ENCODE results near the gene SLU7. TPM values are rescaled to one million over a fixed set of nuclear protein-coding genes. Genes with fewer than 3 reads are reported as not detected.

SLU7 gene
- total RNA-seq, 2 donors from 2014 or later: 33.2 to 53.7 TPM

- Mint-ChIP-seq H3K36me3 (ENCODE audit: low read depth) (no peaks in the 10 kb centered on the region), H3K27ac (no peak overlapping the region), H3K27me3 (peaks cover 51% of the 10 kb centered on the region), H3K4me1 (peaks cover 3% of the 10 kb centered on the region), H3K9me3 (no peaks in the 10 kb centered on the region), H3K4me3 (no peak overlapping the region)
- no peak for ATAC-seq (replicated peaks)
Observed at GRCh38 chr5:160375701-160376100, 43.2 kb downstream of the SLU7 start.

DNA sequence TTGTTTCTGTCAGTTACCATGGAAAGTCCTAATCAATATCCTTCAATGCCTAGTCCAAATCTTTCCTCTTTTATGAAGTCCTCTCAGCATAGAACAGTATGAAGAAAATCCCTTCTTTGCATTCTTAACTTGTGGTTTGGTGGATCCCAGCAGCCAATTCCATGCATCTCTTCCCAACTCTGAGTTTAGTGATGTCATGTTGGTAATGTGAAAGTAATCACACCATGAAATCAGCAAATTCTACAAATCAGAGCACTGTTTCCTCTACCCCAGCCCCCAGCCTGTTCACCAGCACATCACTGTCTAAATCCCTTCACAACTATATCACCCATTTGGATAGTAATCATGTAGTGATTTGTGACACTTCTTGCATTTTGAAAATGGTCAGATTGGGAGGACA is 43.7 kb downstream of the SLU7 start:
- no peak for ATAC-seq (replicated peaks)
- no peaks in the 10 kb centered on the region for H3K9me3 Mint-ChIP-seq
- H3K4me3 Mint-ChIP-seq: no peak overlapping the region
- peaks cover 3% of the 10 kb centered on the region for H3K4me1 Mint-ChIP-seq
- no peaks in the 10 kb centered on the region for H3K36me3 Mint-ChIP-seq (ENCODE audit: low read depth)
- H3K27ac Mint-ChIP-seq: no peak overlapping the region
- peaks cover 54% of the 10 kb centered on the region for H3K27me3 Mint-ChIP-seq

GRCh38 chr5:160371294-160371693 is 47.6 kb downstream of the SLU7 start:
- H3K4me3 Mint-ChIP-seq: peak overlapping the region; percentile 52
- H3K36me3 Mint-ChIP-seq (ENCODE audit: low read depth): no peaks in the 10 kb centered on the region
- H3K9me3 Mint-ChIP-seq: no peaks in the 10 kb centered on the region
- ATAC-seq (replicated peaks): no peak
- H3K27me3 Mint-ChIP-seq: peaks cover 68% of the 10 kb centered on the region
- H3K27ac Mint-ChIP-seq: no peak overlapping the region
- H3K4me1 Mint-ChIP-seq: peaks cover 12% of the 10 kb centered on the region

GRCh38 chr5:160370713-160371034 is 48.2 kb downstream of the SLU7 start:
- H3K36me3 Mint-ChIP-seq (ENCODE audit: low read depth): no peaks in the 10 kb centered on the region
- H3K27me3 Mint-ChIP-seq: peaks cover 70% of the 10 kb centered on the region
- H3K9me3 Mint-ChIP-seq: no peaks in the 10 kb centered on the region
- H3K4me3 Mint-ChIP-seq: peak overlapping the region; percentile 52
- H3K27ac Mint-ChIP-seq: no peak overlapping the region
- no peak for ATAC-seq (replicated peaks)
- H3K4me1 Mint-ChIP-seq: peaks cover 12% of the 10 kb centered on the region

GRCh38 chr5:160369990-160370712 is 48.7 kb downstream of the SLU7 start, which contains the start of gene C1QTNF2:
TSS of gene C1QTNF2 (minus strand) at chr5:160370626. CDS start at chr5:160355011, 15,615 bp downstream.
- H3K27ac Mint-ChIP-seq: no peak within 1 kb of the TSS
- peaks cover 70% of the 10 kb centered on the region for H3K27me3 Mint-ChIP-seq
- no peaks in the 10 kb centered on the region for H3K36me3 Mint-ChIP-seq (ENCODE audit: low read depth)
- H3K4me3 Mint-ChIP-seq: peak within 1 kb of the TSS; percentile 52
- H3K9me3 Mint-ChIP-seq: no peaks in the 10 kb centered on the region
- peak; percentile 29 for ATAC-seq (replicated peaks)
- H3K4me1 Mint-ChIP-seq: peaks cover 12% of the 10 kb centered on the region

DNA sequence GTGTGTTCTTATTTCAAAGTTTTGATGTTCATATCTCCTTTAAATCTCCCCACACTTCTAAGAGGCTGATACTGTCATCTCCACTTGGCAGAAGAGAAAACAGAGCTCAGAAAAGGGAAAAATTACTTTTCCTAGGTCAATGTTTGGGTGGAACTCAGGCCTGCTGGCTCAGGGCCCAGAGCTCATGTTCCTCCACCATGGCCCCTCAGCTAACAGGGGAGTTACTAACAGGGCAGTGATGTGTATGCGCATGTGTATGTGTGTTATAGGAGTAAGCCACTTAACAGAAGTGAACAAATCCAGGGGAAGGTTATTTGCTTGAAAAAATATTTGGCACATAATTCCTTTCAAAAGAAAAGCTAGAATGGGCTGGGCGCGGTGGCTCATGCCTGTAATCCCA is 51.0 kb downstream of the SLU7 start:
- H3K27me3 Mint-ChIP-seq: peaks cover 59% of the 10 kb centered on the region
- no peaks in the 10 kb centered on the region for H3K9me3 Mint-ChIP-seq
- no peak overlapping the region for H3K4me3 Mint-ChIP-seq
- H3K36me3 Mint-ChIP-seq (ENCODE audit: low read depth): no peaks in the 10 kb centered on the region
- H3K27ac Mint-ChIP-seq: no peak overlapping the region
- peaks cover 12% of the 10 kb centered on the region for H3K4me1 Mint-ChIP-seq
- no peak for ATAC-seq (replicated peaks)

DNA sequence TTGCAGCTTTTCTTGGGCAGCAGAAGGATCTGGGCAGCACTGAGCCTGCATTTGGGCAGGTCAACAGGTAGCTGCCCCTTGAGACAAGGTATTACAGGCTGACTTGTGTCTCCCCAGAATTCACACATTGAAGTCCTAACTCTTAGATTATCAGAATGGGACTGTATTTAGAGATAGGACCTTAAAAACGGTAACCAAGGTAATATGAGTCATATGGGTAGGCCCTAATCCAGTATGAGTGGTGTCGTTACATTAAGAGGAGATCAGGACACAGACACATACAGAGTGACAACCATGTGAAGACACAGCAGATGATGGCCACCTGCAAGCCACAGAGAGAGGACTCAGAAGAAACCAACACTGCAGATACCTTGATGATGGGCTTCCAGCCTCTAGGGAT is 51.6 kb downstream of the SLU7 start:
- Mint-ChIP-seq H3K27me3 (peaks cover 55% of the 10 kb centered on the region), H3K9me3 (no peaks in the 10 kb centered on the region), H3K36me3 (ENCODE audit: low read depth) (no peaks in the 10 kb centered on the region), H3K27ac (no peak overlapping the region), H3K4me3 (no peak overlapping the region), H3K4me1 (peaks cover 12% of the 10 kb centered on the region)
- ATAC-seq (replicated peaks): no peak

DNA sequence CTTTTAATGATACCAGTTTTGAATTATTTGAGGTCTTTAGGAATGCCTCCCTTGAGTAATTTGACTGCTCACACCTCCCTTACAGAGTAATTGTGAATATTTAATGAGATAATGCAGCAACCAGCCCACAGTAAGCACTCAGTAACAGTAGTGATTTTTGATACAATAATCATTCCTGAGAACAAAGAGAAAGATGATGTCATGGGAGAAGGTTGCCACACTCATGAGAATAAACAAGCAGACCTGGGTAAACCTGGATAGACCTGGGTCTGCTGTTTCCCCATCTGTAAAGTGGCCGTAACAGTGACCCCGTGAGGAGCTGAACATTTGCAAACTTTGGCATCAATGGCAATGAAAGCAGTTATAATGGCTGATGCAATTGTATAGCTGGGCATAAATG is 52.7 kb downstream of the SLU7 start:
- no peaks in the 10 kb centered on the region for H3K36me3 Mint-ChIP-seq (ENCODE audit: low read depth)
- no peak for ATAC-seq (replicated peaks)
- peaks cover 12% of the 10 kb centered on the region for H3K4me1 Mint-ChIP-seq
- no peak overlapping the region for H3K27ac Mint-ChIP-seq
- H3K27me3 Mint-ChIP-seq: peaks cover 56% of the 10 kb centered on the region
- no peak overlapping the region for H3K4me3 Mint-ChIP-seq
- H3K9me3 Mint-ChIP-seq: no peaks in the 10 kb centered on the region

GRCh38 chr5:160363660-160364395 is 55.1 kb downstream of the SLU7 start:
- ATAC-seq (replicated peaks): no peak
- Mint-ChIP-seq H3K4me3 (no peak overlapping the region), H3K27ac (no peak overlapping the region), H3K4me1 (no peaks in the 10 kb centered on the region), H3K27me3 (peaks cover 43% of the 10 kb centered on the region), H3K9me3 (no peaks in the 10 kb centered on the region), H3K36me3 (ENCODE audit: low read depth) (no peaks in the 10 kb centered on the region)

DNA sequence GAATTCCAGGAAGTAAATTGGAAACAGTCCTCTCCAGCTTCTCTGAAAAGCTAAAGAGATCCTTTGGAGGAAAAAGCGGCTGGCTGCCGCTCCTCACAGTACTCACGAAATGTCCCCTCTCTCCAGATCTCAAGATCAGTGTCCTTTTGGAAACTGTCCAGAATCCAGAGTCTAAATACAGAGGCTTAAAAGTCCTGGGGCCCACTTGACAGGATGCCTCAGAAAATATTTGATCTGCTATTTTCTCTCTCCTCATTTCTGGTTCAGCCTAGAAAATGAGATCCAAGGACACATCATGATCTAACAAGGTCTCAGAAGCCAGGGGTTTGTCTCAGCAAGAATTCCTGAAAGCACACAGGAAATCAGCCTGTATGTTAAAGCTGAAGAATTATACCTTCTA is 55.7 kb downstream of the SLU7 start:
- Mint-ChIP-seq H3K9me3 (no peaks in the 10 kb centered on the region), H3K27ac (no peak overlapping the region), H3K4me1 (no peaks in the 10 kb centered on the region), H3K27me3 (peaks cover 38% of the 10 kb centered on the region), H3K4me3 (no peak overlapping the region), H3K36me3 (ENCODE audit: low read depth) (no peaks in the 10 kb centered on the region)
- ATAC-seq (replicated peaks): no peak

- no peaks in the 10 kb centered on the region for H3K4me1 Mint-ChIP-seq
- no peak for ATAC-seq (replicated peaks)
- no peaks in the 10 kb centered on the region for H3K9me3 Mint-ChIP-seq
- no peak overlapping the region for H3K27ac Mint-ChIP-seq
- no peaks in the 10 kb centered on the region for H3K36me3 Mint-ChIP-seq (ENCODE audit: low read depth)
- H3K27me3 Mint-ChIP-seq: peaks cover 27% of the 10 kb centered on the region
- no peak overlapping the region for H3K4me3 Mint-ChIP-seq
Observed at GRCh38 chr5:160361624-160362228, 57.2 kb downstream of the SLU7 start.

DNA sequence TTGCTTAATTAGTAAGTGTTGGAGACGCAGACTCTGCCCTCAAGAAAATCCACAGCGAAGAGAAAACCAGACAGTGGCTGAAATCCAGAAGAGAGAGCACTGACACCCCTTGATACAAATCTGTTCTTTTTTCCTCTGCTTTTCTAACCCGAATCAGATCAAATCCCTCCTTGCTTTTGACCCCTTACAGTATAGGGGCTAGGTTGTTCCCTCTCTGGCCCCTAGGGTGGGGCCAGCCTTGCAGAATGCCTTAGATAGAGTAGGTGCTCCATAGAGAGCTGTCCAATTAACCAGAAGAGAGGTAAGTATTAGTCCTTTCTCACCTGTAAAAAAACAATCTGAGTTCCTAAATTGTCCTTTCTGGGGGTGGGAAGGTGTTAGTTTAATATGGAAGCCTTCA is 58.6 kb downstream of the SLU7 start:
- Mint-ChIP-seq H3K4me1 (no peaks in the 10 kb centered on the region), H3K9me3 (no peaks in the 10 kb centered on the region), H3K4me3 (no peak overlapping the region), H3K27me3 (peaks cover 23% of the 10 kb centered on the region), H3K36me3 (ENCODE audit: low read depth) (no peaks in the 10 kb centered on the region), H3K27ac (no peak overlapping the region)
- no peak for ATAC-seq (replicated peaks)

GRCh38 chr5:160359816-160360215 is 59.1 kb downstream of the SLU7 start:
- Mint-ChIP-seq H3K27me3 (peaks cover 19% of the 10 kb centered on the region), H3K27ac (no peak overlapping the region), H3K9me3 (no peaks in the 10 kb centered on the region), H3K36me3 (ENCODE audit: low read depth) (no peaks in the 10 kb centered on the region), H3K4me3 (no peak overlapping the region), H3K4me1 (no peaks in the 10 kb centered on the region)
- no peak for ATAC-seq (replicated peaks)

DNA sequence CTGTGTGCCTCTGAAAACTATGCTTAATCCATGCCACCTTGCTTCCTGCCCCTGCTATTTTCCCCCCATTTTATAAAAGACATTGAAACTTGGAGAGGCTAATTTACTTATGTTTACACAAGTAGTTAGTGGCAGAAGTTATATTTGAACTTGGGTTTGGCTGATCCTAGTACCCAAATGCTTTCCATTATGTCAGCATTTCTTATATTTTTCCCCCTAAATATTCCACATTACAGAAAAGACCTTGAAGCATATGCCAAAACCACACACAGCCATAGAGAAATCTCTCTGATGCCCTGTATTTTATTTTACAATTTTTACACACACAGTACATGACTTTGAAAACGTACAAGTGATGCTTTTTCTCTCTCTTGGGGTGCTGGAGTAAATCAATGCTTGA is 59.6 kb downstream of the SLU7 start:
- no peak overlapping the region for H3K4me3 Mint-ChIP-seq
- no peak for ATAC-seq (replicated peaks)
- no peak overlapping the region for H3K27ac Mint-ChIP-seq
- no peaks in the 10 kb centered on the region for H3K4me1 Mint-ChIP-seq
- H3K36me3 Mint-ChIP-seq (ENCODE audit: low read depth): no peaks in the 10 kb centered on the region
- peaks cover 19% of the 10 kb centered on the region for H3K27me3 Mint-ChIP-seq
- no peaks in the 10 kb centered on the region for H3K9me3 Mint-ChIP-seq

DNA sequence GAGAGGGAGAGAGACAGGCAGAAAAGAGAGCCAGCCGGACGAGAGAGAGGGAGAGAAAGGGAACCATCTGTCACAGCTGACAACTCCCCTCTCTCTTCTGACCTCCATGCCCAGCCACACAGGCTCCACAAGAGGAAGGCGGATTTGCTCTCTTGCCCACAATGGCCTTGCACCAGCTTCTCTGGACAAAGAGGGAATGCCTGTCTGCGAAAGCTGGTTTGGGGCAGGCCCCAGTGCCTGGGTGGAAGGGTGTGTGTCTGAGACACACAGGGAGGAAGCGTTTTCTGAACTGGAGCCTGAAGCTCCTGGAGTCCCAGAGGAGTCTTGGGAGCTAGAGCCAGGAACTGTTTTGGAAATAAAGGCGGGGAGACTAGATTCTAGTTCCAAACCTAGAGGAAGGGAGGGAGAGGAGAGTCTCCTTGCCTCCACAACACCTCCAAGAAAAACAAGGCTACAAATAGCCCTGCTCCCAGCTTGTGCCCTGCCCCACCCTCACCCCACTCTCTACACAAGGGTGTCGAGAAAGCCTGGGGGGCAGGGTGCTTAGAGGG is 60.9 kb downstream of the SLU7 start:
- Mint-ChIP-seq H3K4me3 (no peak overlapping the region), H3K9me3 (no peaks in the 10 kb centered on the region), H3K27ac (no peak overlapping the region), H3K36me3 (ENCODE audit: low read depth) (no peaks in the 10 kb centered on the region), H3K27me3 (peaks cover 19% of the 10 kb centered on the region), H3K4me1 (no peaks in the 10 kb centered on the region)
- no peak for ATAC-seq (replicated peaks)

All from activated T-helper 17 cell treated with anti-CD3 and anti-CD28 coated beads, Interleukin-2, amount 50 U/mL, for 72 hours (primary cell).